K562 (cell line): Measurements from ENCODE around the gene EGFL7. TPM values are rescaled to one million over a fixed set of nuclear protein-coding genes. Genes with fewer than 3 reads are reported as not detected.

ENCODE experiments used
- CCNT2 ChIP-seq: IDR thresholded peaks from 2 replicates; pipeline ENCODE4 v1.6.1; 2011; ENCODE audit warnings: borderline replicate concordance, low read depth, mild to moderate bottlenecking, moderate library complexity, mixed read lengths, low read length; ENCODE audit not compliant: insufficient read length; ENCODE audit errors: extremely low read depth
- MTA1 ChIP-seq: fragments of 450-650 bp; IDR thresholded peaks from 2 replicates; pipeline ENCODE4 v1.6.1; 2017; ENCODE audit warnings: borderline replicate concordance
- MXI1 ChIP-seq: IDR thresholded peaks from 2 replicates; pipeline ENCODE4 v1.6.1; 2011; ENCODE audit warnings: low read depth, mild to moderate bottlenecking, improper control_type of control experiment, low read length
- NRF1 ChIP-seq, 2 experiments: fragments of 450-650 bp; IDR thresholded peaks in 1 of 2; conservative IDR thresholded peaks in 1 of 2; 2 replicates each; pipeline ENCODE4 v1.6.1; 2014; ENCODE audit warnings: mild to moderate bottlenecking in 2 of 2
- SRSF9 ChIP-seq: fragments of 200-400 bp; formaldehyde crosslinking; IDR thresholded peaks from 2 replicates; pipeline ENCODE4 v1.6.1; 2017; ENCODE audit warnings: low read depth, low read length, borderline replicate concordance
- TGIF2 ChIP-seq: sonication (generic); formaldehyde crosslinking; IDR thresholded peaks from 2 replicates; pipeline ENCODE4 v1.8.1; 2022; ENCODE audit warnings: mild to moderate bottlenecking, missing genetic modification reagents, moderate library complexity
- TSHZ1 ChIP-seq: fragments of 250-450 bp; sonication (Bioruptor Pico); IDR thresholded peaks from 2 replicates; pipeline ENCODE4 v1.4.0; 2020; ENCODE audit warnings: mild to moderate bottlenecking, moderate library complexity
- ZNF134 ChIP-seq: fragments of 250-450 bp; sonication (Bioruptor Pico); conservative IDR thresholded peaks from 2 replicates; pipeline ENCODE4 v1.4.0; 2020
- ZNF224 ChIP-seq: sonication (generic); formaldehyde crosslinking; IDR thresholded peaks from 2 replicates; pipeline ENCODE4 v1.8.0; 2022; ENCODE audit warnings: mild to moderate bottlenecking, missing genetic modification reagents
- ZNF23 ChIP-seq: fragments of 250-450 bp; sonication (Bioruptor Pico); IDR thresholded peaks from 2 replicates; pipeline ENCODE4 v1.4.0; 2020; ENCODE audit warnings: mild to moderate bottlenecking
- ZNF589 ChIP-seq: fragments of 200-800 bp; sonication (Bioruptor generic); IDR thresholded peaks from 2 replicates; pipeline ENCODE4 v1.6.1; 2016; ENCODE audit warnings: low read depth, missing genetic modification characterization, missing compliant biosample characterization
- ZNF609 ChIP-seq: sonication (generic); formaldehyde crosslinking; IDR thresholded peaks from 2 replicates; pipeline ENCODE4 v1.8.1; 2023; ENCODE audit warnings: missing genetic modification reagents, mild to moderate bottlenecking, borderline replicate concordance
- ZZZ3 ChIP-seq: fragments of 450-650 bp; IDR thresholded peaks from 2 replicates; pipeline ENCODE4 v1.6.1; 2016; ENCODE audit warnings: antibody characterized with exemption, mild to moderate bottlenecking, moderate library complexity
- polyA plus RNA-seq, 8 experiments: library from polyadenylated mRNA; depleted of rRNA in 4 of 8; stranded (reverse) in 5 of 8; unstranded in 3 of 8; fragments of >200 nt; fragmentation: Nextera tagmentation in 2 of 8; fragmentation: Illumina TruSeq in 1 of 8; extraction: Ambion mirVana in 2 of 8; extraction: Trizol in 1 of 8; gene quantifications; 2 replicates each; pipeline versions ENCODE4 v1.2.1 to v1.2.3, GENCODE V29; 2011 to 2014; ENCODE audit warnings: inconsistent platforms in 1 of 8, missing spikeins in 1 of 8
- total RNA-seq, 7 experiments: library from RNA; depleted of rRNA in 6 of 7; stranded (reverse); fragments of >200 nt in 6 of 7; fragmentation: Illumina TruSeq in 2 of 7; extraction: Trizol in 2 of 7; gene quantifications; 2 replicates each; pipeline versions ENCODE4 v1.2.1 to v1.2.3, GENCODE V29; 2011 to 2021; ENCODE audit warnings: low replicate concordance in 1 of 7
- TF ChIP-seq, protein P1 (sequence below): fragments of 450-650 bp; formaldehyde crosslinking; IDR thresholded peaks from 2 replicates; pipeline ENCODE4 v1.4.0; 2022; ENCODE audit warnings: missing genetic modification characterization
- TF ChIP-seq, protein P2 (sequence below): fragments of 450-650 bp; IDR thresholded peaks from 2 replicates; pipeline ENCODE4 v1.6.1; 2016

The EGFL7 gene
- total and polyA plus RNA-seq, 9 of the 15 experiments (the other 6 are each of a cell fraction or from before 2014, with no cell fraction given) = 1.5 to 286 (median 55.5) TPM

DNA sequence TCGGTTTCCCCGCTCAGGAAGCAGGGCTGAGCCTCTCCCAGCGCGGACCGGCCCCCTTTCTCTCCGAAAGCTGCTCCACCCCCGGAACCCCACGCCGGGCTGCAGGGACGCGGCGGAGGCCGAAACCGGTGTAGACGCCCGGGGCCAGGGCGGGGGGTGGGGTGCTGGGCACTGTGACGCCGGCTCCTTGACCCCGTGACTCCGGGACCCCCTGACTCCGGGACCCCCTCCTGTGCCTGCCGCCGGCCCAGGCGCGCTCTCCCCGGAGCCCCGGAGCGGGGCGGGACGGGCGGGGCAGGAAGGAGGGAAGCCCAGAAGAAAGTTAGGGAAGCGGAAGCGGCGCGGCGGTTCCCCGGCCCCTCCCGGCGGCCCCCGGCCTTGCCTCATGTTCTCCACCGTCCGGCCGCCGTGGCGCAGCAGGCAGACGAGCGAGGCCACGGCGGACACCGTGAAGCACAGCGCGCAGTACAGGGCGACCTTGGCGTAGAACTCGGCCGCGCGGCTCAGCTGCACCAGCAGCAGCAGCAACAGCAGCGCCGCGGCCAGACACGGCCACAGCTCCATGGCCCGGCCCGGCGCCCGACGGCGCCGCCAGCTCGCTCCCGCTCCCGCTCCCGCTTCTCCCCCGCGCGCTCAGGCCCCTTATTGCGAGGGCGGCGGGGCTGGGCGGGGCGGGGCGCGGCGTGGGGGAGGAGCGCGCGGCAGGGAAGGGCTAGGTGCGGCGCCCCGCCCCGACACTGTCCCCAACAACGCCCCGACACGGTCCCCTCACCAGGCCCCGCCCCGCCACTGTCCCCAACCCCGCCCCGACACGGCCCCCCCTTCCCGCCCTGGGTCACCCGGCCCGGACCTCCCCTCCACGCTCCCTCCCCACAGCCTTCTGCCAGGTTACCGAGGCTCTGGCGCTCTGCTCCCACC is 24.3 kb downstream of the EGFL7 start, which contains the start of gene AGPAT2 (continued):
- TF ChIP-seq ZNF134 (CRISPR knock-in tag) = no peak
- no peak for TF ChIP-seq ZZZ3
- no peak for TF ChIP-seq TGIF2 (CRISPR knock-in tag)
- TF ChIP-seq ZNF224 (CRISPR knock-in tag) = no peak
- no peak for TF ChIP-seq ZNF589 (CRISPR knock-in tag)
- no peak for TF ChIP-seq ZNF23 (CRISPR knock-in tag)
- no peak for TF ChIP-seq TSHZ1 (CRISPR knock-in tag)
- TF ChIP-seq, protein P1, sequence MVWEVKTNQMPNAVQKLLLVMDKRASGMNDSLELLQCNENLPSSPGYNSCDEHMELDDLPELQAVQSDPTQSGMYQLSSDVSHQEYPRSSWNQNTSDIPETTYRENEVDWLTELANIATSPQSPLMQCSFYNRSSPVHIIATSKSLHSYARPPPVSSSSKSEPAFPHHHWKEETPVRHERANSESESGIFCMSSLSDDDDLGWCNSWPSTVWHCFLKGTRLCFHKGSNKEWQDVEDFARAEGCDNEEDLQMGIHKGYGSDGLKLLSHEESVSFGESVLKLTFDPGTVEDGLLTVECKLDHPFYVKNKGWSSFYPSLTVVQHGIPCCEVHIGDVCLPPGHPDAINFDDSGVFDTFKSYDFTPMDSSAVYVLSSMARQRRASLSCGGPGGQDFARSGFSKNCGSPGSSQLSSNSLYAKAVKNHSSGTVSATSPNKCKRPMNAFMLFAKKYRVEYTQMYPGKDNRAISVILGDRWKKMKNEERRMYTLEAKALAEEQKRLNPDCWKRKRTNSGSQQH = no peak
- peak; percentile 61 for TF ChIP-seq CCNT2
- no peak for TF ChIP-seq SRSF9
- 0 out of 2 replicates have a peak, but pooled peaks have one; percentile 16 for TF ChIP-seq MXI1
- TF ChIP-seq NRF1 (conservative IDR thresholded peaks at IDR 0.05 in 1 of 2, IDR thresholded peaks at IDR 0.05 in 1 of 2) = peak; percentile 39 to 56; a peak in 3 of 4 replicates
- TF ChIP-seq, protein P2, sequence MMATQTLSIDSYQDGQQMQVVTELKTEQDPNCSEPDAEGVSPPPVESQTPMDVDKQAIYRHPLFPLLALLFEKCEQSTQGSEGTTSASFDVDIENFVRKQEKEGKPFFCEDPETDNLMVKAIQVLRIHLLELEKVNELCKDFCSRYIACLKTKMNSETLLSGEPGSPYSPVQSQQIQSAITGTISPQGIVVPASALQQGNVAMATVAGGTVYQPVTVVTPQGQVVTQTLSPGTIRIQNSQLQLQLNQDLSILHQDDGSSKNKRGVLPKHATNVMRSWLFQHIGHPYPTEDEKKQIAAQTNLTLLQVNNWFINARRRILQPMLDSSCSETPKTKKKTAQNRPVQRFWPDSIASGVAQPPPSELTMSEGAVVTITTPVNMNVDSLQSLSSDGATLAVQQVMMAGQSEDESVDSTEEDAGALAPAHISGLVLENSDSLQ = no peak
- TF ChIP-seq MTA1 = no peak
- peak; percentile 55; the same call in 1 of the 2 replicates for TF ChIP-seq ZNF609
